Measurements from ENCODE around the gene SMTNL1. TPM values are rescaled to one million over a fixed set of nuclear protein-coding genes. Genes with fewer than 3 reads are reported as not detected.
A peak's percentile ranks its signal among the peaks of the same experiment; 100 is the strongest.

SMTNL1 gene
- total and polyA plus RNA-seq, 9 of the 15 experiments (the other 6 are each of a cell fraction or from before 2014, with no cell fraction given) = not detected

DNA sequence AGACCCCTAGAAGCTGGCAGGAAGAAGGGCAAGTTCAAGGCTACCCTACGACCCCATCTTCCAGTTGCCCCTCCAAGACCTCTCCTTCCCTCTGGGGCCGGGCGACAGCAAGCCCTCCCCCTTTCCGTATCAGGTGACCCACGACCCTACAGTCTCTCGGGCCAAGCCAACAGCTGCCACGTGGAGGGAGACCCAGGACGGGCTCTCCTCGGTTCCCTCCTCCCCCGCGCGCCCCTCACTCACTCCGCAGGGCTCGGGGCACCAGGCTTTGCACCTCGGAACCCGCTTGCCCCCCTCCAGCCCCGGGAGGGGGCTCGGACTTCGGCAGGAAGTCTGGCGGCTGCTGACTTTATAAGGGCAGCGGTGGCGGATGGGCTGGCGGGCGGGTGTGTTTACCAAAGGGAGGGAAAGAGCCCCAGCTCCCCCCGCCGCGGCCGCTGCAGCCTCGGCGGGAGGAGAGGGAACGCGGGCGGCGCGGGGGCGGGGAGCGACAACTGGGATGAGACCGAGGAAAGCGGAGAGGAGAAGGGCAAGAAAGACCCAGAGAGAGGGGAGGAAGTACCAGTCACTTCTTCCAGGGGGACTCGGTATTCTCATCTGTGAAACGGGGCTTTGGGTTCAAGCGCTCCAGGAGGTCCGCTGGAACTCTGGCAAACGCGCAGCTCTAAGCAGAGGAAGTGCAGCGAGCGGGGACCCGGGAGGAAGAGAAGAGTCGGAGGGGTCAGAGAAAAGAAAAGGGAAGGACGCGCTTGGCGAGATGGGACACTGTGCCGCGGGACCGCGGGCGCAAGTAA, 22.7 kb upstream of the SMTNL1 start (continued):
- TF ChIP-seq ZNF561 (CRISPR knock-in tag; conservative IDR thresholded peaks at IDR 0.05) (no peak), PHB (CRISPR knock-in tag; IDR thresholded peaks at IDR 0.05) (no peak), ZNF41 (CRISPR knock-in tag; conservative IDR thresholded peaks at IDR 0.05) (no peak), ZNF316 (IDR thresholded peaks at IDR 0.05) (no peak), TARDBP (IDR thresholded peaks at IDR 0.05) (no peak), PURB (CRISPR knock-in tag; IDR thresholded peaks at IDR 0.05; ENCODE audit: low read depth) (no peak), CBX3 (IDR thresholded peaks at IDR 0.05; ENCODE audit: borderline replicate concordance in 1 of 2, low read length in 2 of 2) (peak in 1 of 2 experiments; percentile 59; a peak in 1 of 3 replicates), ZNF184 (CRISPR knock-in tag; IDR thresholded peaks at IDR 0.05) (no peak), NR4A1 (CRISPR knock-in tag; IDR thresholded peaks at IDR 0.05) (no peak), NR4A1 (tag; IDR thresholded peaks at IDR 0.05) (no peak), MCM3 (IDR thresholded peaks at IDR 0.05) (no peak), ZBTB7A (IDR thresholded peaks at IDR 0.05; ENCODE audit: borderline replicate concordance, control insufficient read depth, low read depth, low read length) (peak; percentile 76), ZNF436 (CRISPR knock-in tag; IDR thresholded peaks at IDR 0.05) (no peak), U2AF1 (optimal IDR thresholded peaks at IDR 0.05; ENCODE audit: low read depth, low read length) (no peak), DPF2 (IDR thresholded peaks at IDR 0.05) (0 out of 2 replicates have a peak, but pooled peaks have one; percentile 22), ZNF444 (CRISPR knock-in tag; IDR thresholded peaks at IDR 0.05) (no peak), KAT7 (CRISPR knock-in tag; IDR thresholded peaks at IDR 0.05; ENCODE audit: borderline replicate concordance) (peak; percentile 93; the same call in 1 of the 2 replicates), ADNP (tag; IDR thresholded peaks at IDR 0.05) (no peak), ILK (tag; IDR thresholded peaks at IDR 0.05; ENCODE audit: borderline replicate concordance, low read depth) (no peak)
- TF ChIP-seq, protein P1, sequence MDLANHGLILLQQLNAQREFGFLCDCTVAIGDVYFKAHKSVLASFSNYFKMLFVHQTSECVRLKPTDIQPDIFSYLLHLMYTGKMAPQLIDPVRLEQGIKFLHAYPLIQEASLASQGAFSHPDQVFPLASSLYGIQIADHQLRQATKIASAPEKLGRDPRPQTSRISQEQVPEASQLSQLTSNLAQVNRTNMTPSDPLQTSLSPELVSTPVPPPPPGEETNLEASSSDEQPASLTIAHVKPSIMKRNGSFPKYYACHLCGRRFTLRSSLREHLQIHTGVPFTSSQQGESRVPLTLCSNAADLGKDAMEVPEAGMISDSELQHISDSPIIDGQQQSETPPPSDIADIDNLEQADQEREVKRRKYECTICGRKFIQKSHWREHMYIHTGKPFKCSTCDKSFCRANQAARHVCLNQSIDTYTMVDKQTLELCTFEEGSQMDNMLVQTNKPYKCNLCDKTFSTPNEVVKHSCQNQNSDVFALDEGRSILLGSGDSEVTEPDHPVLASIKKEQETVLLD (IDR thresholded peaks at IDR 0.05) = no peak
- TF ChIP-seq, protein P2, sequence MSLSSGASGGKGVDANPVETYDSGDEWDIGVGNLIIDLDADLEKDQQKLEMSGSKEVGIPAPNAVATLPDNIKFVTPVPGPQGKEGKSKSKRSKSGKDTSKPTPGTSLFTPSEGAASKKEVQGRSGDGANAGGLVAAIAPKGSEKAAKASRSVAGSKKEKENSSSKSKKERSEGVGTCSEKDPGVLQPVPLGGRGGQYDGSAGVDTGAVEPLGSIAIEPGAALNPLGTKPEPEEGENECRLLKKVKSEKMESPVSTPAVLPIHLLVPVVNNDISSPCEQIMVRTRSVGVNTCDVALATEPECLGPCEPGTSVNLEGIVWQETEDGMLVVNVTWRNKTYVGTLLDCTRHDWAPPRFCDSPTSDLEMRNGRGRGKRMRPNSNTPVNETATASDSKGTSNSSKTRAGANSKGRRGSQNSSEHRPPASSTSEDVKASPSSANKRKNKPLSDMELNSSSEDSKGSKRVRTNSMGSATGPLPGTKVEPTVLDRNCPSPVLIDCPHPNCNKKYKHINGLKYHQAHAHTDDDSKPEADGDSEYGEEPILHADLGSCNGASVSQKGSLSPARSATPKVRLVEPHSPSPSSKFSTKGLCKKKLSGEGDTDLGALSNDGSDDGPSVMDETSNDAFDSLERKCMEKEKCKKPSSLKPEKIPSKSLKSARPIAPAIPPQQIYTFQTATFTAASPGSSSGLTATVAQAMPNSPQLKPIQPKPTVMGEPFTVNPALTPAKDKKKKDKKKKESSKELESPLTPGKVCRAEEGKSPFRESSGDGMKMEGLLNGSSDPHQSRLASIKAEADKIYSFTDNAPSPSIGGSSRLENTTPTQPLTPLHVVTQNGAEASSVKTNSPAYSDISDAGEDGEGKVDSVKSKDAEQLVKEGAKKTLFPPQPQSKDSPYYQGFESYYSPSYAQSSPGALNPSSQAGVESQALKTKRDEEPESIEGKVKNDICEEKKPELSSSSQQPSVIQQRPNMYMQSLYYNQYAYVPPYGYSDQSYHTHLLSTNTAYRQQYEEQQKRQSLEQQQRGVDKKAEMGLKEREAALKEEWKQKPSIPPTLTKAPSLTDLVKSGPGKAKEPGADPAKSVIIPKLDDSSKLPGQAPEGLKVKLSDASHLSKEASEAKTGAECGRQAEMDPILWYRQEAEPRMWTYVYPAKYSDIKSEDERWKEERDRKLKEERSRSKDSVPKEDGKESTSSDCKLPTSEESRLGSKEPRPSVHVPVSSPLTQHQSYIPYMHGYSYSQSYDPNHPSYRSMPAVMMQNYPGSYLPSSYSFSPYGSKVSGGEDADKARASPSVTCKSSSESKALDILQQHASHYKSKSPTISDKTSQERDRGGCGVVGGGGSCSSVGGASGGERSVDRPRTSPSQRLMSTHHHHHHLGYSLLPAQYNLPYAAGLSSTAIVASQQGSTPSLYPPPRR (CRISPR knock-in tag; IDR thresholded peaks at IDR 0.05; ENCODE audit: borderline replicate concordance) = no peak
- TF ChIP-seq, protein P3, sequence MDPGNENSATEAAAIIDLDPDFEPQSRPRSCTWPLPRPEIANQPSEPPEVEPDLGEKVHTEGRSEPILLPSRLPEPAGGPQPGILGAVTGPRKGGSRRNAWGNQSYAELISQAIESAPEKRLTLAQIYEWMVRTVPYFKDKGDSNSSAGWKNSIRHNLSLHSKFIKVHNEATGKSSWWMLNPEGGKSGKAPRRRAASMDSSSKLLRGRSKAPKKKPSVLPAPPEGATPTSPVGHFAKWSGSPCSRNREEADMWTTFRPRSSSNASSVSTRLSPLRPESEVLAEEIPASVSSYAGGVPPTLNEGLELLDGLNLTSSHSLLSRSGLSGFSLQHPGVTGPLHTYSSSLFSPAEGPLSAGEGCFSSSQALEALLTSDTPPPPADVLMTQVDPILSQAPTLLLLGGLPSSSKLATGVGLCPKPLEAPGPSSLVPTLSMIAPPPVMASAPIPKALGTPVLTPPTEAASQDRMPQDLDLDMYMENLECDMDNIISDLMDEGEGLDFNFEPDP (CRISPR knock-in tag; IDR thresholded peaks at IDR 0.05) = no peak

Data from K562 (cell line).